Activated CD8-positive, alpha-beta memory T cell treated with anti-CD3 and anti-CD28 coated beads for 1 hour (primary cell): ENCODE results near the gene COMMD10.

Experiments
- DNase-seq, 2 donors: peaks; one replicate each; pipeline ENCODE4 v3.0.0-alpha.2; 2020; ENCODE audit warnings: low read depth in 1 of 2; ENCODE audit errors: extremely low read depth in 1 of 2

The COMMD10 gene

GRCh38 chr5:116281309-116281708 is 196.5 kb downstream of the COMMD10 start:
- DNase-seq: no peak

DNA sequence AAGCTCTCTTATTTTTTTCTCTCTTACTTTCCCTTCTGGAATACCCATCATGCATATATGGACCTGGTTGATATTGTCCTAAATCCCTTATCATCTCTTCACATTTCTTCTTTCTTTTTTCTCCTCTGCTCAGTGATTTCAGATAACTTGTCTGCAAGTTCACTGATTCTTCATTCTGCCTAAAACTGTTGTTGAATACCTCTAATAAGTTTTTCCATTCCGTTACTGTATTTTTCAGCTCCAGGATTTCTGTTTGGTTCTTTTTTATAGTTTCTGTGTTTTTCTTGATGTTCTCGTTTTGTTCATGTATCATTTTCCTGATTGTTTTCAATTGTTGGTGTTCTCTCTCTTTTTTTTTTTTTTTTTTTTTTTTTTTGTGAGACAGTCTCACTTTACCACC is 203.7 kb downstream of the COMMD10 start:
- no peak for DNase-seq

DNA sequence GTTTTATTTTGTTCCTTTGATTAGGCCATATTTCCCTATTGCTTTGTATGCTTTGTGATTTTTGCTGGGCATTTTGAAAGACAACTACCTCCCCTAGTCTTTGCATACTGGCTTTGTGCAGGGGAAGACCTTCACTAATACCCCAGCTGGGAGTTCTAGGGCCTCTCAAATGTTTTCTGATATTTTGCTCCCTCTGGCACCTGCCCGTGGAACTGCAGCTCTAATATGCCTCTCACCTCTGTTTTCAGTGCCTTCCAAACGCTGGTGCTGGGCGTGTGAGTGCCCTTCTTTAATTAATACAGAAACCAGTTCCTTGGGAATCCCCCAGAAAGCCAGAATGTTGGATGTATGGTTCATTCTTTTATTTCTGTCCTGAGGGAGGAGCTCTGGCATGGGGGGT is 204.5 kb downstream of the COMMD10 start:
- DNase-seq: no peak

DNA sequence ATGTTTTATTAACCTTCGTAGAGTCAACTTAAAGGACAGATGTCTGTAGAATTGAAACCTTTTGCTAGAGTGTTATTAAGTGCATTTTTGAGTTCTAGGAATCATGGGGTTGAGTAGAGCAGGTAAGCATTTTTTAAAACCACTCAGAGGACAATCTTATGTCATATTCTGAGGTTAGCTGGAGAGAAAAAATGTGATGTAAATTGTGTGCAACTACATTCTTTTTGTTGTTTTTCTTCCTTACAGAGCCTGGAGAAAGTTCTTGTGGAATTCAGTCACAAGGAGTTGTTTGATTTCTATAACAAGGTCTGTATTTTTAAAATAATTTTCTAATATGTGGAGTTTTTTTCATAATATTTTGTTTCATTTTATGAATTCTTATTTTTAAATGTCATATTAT is 206.4 kb downstream of the COMMD10 start:
- no peak for DNase-seq

GRCh38 chr5:116292321-116292720 is 207.5 kb downstream of the COMMD10 start:
- no peak for DNase-seq

GRCh38 chr5:116296335-116297072 is 211.7 kb downstream of the COMMD10 start:
- DNase-seq: no peak

DNA sequence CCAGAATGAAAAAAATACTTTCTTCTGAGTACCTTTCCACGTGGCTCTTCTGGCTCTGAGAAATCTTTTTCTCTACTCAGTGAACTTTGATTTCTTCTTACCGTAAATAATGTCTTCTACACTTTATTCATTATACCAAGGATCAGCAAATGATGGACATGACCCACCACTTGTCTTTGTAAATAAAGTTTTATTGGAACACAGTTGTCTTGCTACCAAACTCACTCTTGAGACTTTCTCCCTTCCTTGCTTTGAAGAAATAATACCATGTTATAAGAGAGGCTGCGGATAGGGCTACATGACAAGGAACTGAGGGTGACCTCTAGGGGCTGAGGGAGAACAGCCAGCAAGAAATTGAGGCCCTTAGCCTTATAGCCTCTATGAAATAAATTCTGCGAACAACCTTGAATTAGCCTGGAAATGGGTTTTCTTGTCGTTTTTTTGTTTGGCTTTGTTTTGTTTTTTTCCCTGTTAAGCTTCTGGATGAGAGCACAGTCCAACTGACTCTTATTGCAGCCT is 212.5 kb downstream of the COMMD10 start:
- no peak for DNase-seq

DNA sequence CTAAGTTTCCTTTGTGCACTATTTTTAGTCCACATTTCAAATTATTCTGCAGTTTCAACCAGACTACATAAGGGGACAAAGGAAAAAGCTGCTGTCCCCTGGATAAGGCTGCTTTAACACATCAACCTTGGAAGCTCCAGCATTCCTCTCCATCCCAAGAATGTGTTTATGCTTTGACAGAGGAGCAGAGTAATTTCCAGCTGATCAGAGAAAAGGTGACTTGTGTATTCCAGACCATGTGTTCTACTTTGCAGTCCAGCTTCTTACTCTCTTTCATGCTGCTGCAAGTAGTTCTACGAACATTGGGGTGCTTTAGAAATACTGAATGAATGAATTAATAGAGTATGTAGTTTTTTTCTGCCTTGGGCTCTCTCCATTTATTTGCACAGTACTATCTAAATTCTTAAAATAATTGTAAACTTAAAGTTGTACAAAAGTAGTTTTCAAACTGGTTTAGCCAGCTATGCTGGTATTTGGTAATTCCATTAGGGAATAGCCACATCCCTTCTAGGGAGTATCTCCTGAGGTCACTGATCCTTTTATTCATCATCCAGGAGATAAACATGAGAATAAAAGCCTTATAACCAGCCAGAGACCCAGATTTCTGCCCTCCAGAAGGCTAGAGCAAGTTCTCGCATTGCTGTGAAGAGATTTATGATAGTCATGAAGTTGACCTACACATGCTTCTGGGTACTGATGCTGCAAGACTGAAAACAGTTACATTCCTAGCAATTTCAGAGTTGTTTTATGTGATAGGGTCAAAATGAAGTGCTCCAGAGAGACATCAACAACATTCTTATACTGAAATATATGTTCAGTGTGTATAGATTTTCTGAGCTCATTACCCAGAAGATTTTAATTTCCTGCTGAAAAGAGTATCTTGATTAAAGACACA is 215.2 kb downstream of the COMMD10 start:
- no peak for DNase-seq

DNA sequence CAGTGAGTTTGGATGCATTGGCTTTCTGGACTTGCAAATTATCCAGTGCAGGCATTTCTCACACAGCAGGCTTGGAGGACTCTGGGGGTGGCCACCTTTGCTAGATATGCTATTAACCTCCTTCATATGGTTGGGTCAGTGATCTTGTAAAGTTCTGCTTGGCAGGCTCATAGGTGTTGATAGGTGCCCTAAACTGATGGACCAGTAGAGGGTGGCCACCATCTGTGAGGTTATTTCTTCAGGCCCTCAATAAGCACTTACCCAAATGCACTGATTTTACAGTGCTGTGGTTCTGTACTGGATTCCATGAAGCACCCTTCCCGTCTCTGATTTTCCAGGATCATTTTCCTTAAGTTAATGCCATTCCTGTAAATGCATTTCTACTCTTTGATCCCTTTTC is 216.3 kb downstream of the COMMD10 start:
- DNase-seq: no peak

- DNase-seq: no peak
Measured at GRCh38 chr5:116303340-116303739, 218.5 kb downstream of the COMMD10 start.

GRCh38 chr5:116303810-116304209 is 219.0 kb downstream of the COMMD10 start:
- DNase-seq: no peak

DNA sequence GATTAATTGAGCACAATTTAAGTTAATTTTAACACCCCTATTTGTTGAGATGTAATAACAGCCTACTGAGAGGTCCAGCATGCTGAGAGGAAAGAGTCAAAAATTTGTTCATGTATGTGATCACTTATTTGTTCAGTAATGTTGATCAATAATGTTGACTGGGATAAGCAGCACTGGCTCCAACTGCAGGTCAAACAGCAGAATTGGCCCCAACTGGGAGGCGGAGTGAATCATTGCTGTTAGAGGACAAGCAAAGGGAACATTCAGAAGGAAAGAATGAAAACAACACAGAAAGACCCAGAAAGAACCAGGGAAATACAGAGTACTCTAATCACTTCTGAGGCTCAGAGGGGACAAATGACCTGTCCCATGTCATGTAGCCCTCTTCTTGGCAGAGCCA is 221.1 kb downstream of the COMMD10 start:
- no peak for DNase-seq

GRCh38 chr5:116306846-116307245 is 222.0 kb downstream of the COMMD10 start:
- no peak for DNase-seq

GRCh38 chr5:116308391-116308790 is 223.6 kb downstream of the COMMD10 start:
- no peak for DNase-seq

DNA sequence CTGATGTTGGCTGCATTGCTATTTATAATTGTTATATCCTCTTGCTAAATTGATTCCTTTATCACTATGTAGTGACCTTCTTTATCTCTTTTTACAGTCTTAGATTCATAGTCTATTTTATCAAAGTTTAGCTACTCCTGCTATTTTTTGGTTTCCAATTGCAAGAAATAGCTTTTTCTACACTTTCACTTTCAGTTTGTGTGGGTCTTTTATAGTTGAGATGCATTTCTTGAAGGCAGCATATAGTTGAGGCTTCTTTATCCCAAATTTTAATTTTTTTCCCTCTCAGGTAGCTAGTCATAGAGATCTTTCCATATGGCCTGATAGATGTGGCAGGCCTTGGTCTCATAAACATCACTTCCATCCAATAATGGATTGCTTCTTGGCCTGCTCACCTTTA is 228.5 kb downstream of the COMMD10 start:
- DNase-seq: no peak

GRCh38 chr5:116315531-116315930 is 230.7 kb downstream of the COMMD10 start:
- DNase-seq: no peak

DNA sequence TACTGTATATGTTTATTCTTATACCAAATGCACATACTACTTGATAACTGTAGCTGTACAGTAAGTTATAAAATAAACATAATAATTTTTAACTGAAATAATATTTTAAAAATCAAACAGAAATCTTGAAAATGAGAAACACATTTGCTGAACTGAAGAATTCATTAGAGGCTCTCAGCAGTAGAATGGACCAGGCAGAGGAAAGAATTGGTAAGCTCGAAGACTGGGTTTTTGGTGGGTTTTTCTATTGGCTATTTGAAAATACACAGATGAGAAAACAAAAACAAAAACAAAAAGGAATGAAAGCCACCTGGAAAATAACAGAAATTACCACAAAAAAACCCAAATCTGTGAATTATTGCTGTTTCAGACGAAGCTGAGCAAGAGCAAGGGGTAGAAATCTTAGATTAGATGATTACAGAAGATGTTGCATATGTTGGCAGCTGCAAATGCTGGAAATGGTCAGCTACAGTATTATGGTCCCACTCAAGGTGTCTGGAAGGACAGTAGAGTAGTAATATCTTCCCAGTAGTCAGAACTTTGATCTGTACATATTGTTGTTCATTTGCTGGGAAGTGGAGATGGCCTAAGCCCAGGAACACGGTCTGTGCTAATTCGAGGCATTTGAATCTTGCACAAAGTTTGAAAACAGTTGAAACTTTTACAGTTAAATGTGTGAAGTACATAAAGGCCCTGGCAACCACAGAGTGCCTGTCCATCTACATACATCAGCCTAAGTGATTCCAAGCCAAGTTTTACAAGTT is 233.4 kb downstream of the COMMD10 start:
- DNase-seq: no peak

DNA sequence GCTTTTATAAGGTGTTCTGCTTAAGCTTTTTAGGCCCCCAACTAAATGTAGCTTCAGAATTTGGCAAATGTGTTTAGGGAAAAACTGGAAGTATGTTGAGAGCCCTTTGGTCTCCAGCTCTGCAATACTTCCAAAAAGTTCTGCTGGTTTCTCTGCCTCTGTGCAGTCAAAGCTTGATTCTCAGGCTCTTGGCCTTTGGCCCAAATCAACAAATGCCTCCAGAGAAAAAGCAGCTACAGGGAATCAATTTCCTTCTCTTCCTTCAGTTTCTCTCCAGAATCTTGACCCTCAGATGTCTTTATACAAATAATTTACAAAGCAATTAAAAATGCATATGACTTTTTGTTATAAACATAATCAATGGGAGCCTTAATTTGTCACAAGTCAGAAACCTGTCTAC is 235.7 kb downstream of the COMMD10 start:
- no peak for DNase-seq

DNA sequence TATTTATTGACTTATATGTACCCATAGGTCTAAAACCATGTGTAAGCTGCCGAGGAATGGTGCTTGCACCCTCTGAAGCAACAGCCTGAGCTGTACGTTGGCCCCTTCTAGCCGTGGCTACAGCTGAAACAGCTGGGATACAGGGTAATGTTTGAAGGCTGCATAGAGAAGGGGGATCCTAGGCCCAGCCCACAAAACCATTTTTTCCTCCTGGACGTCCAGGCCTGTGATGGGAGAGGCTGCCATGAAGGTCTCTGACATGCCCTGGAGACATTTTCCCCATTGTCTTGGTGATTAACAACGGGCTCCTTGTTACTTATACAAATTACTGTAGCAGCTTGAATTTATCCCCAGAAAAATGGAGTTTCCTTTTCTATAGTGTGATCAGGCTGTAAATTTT is 244.7 kb downstream of the COMMD10 start:
- no peak for DNase-seq

GRCh38 chr5:116340799-116341198 is 256.0 kb downstream of the COMMD10 start:
- DNase-seq: no peak
